SKM-1 treated with dmso at 0.1 percent for 144 hours (cell line): ENCODE measurements around the gene KRT73.

ENCODE experiments used
- DNase-seq: peaks from one replicate; lab custom pipeline; 2025; ENCODE audit not compliant: unreplicated experiment; lab: John Stamatoyannopoulos, UW

Gene KRT73

GRCh38 chr12:52573743-52574142, 44.6 kb downstream of the KRT73 start, which contains the start of gene KRT74:
TSS of gene KRT74 (minus strand) at chr12:52573843. CDS start at chr12:52573777, 66 bp downstream.
- no peak for DNase-seq

GRCh38 chr12:52573306-52573705, 45.1 kb downstream of the KRT73 start:
- DNase-seq, result no peak

- DNase-seq, result no peak
Measured at GRCh38 chr12:52570511-52570910, 47.8 kb downstream of the KRT73 start.

GRCh38 chr12:52568111-52568510, 50.2 kb downstream of the KRT73 start:
- no peak for DNase-seq

- DNase-seq, result no peak
Measured at GRCh38 chr12:52566847-52567291, 51.5 kb downstream of the KRT73 start.

- no peak for DNase-seq
Measured at GRCh38 chr12:52564582-52564981, 53.8 kb downstream of the KRT73 start.

- no peak for DNase-seq
Measured at GRCh38 chr12:52561880-52562449, 56.4 kb downstream of the KRT73 start.

GRCh38 chr12:52559979-52560378, 58.4 kb downstream of the KRT73 start:
- no peak for DNase-seq

- no peak for DNase-seq
Measured at GRCh38 chr12:52558781-52559445, 59.4 kb downstream of the KRT73 start.
